HG03565 (cell line): ENCODE results near the gene PRICKLE2.

Source experiments
- ATAC-seq: cut with Tn5 transposase; IDR thresholded peaks from one replicate; pipeline ENCODE4 v1.9.1; 2021; ENCODE audit warnings: mild to moderate bottlenecking, moderate library complexity; ENCODE audit not compliant: unreplicated experiment

The PRICKLE2 gene

GRCh38 chr3:64138046-64138445 lies 87.2 kb downstream of the PRICKLE2 start:
- no peak for ATAC-seq

- ATAC-seq, result no peak
Measured at GRCh38 chr3:64134882-64135281, 90.4 kb downstream of the PRICKLE2 start.

- ATAC-seq, result no peak
Measured at GRCh38 chr3:64133987-64134386, 91.3 kb downstream of the PRICKLE2 start.

- ATAC-seq, result no peak
Measured at GRCh38 chr3:64133272-64133671, 92.0 kb downstream of the PRICKLE2 start.

- ATAC-seq, result no peak
Measured at GRCh38 chr3:64131725-64132469, 93.4 kb downstream of the PRICKLE2 start.

- no peak for ATAC-seq
Measured at GRCh38 chr3:64130436-64130835, 94.8 kb downstream of the PRICKLE2 start.

- no peak for ATAC-seq
Measured at GRCh38 chr3:64129581-64129980, 95.7 kb downstream of the PRICKLE2 start.

- ATAC-seq, result no peak
Measured at GRCh38 chr3:64129106-64129505, 96.2 kb downstream of the PRICKLE2 start.

GRCh38 chr3:64125561-64125960 lies 99.7 kb downstream of the PRICKLE2 start:
- no peak for ATAC-seq

- no peak for ATAC-seq
Measured at GRCh38 chr3:64123931-64124330, 101.3 kb downstream of the PRICKLE2 start.

GRCh38 chr3:64122476-64122875 lies 102.8 kb downstream of the PRICKLE2 start:
- ATAC-seq, result no peak

GRCh38 chr3:64121750-64122311 lies 103.4 kb downstream of the PRICKLE2 start:
- no peak for ATAC-seq

GRCh38 chr3:64120876-64121275 lies 104.4 kb downstream of the PRICKLE2 start:
- no peak for ATAC-seq

GRCh38 chr3:64117483-64117882 lies 107.8 kb downstream of the PRICKLE2 start:
- no peak for ATAC-seq

GRCh38 chr3:64114651-64115050 lies 110.6 kb downstream of the PRICKLE2 start:
- no peak for ATAC-seq

GRCh38 chr3:64111872-64112271 lies 113.4 kb downstream of the PRICKLE2 start:
- no peak for ATAC-seq

GRCh38 chr3:64111083-64111482 lies 114.2 kb downstream of the PRICKLE2 start:
- ATAC-seq, result no peak

- no peak for ATAC-seq
Measured at GRCh38 chr3:64110071-64110470, 115.2 kb downstream of the PRICKLE2 start.

GRCh38 chr3:64109438-64109837 lies 115.8 kb downstream of the PRICKLE2 start:
- no peak for ATAC-seq

- ATAC-seq, result no peak
Measured at GRCh38 chr3:64108784-64109317, 116.4 kb downstream of the PRICKLE2 start.

GRCh38 chr3:64108231-64108630 lies 117.0 kb downstream of the PRICKLE2 start:
- no peak for ATAC-seq

- ATAC-seq, result no peak
Measured at GRCh38 chr3:64107190-64107589, 118.1 kb downstream of the PRICKLE2 start.
